Hepatocyte (in vitro differentiated cells): ENCODE data around the gene FALEC.

Experiments used
- EZH2phosphoT487 ChIP-seq: fragments of 200-600 bp; sonication (generic); IDR thresholded peaks from one replicate; pipeline ENCODE4 v1.6.1; 2018; ENCODE audit warnings: antibody characterized with exemption, mild to moderate bottlenecking, low read depth, moderate library complexity; ENCODE audit not compliant: unreplicated experiment, severe bottlenecking
- TF ChIP-seq, protein P1 (sequence below): fragments of 200-600 bp; sonication (generic); IDR thresholded peaks from 2 replicates; pipeline ENCODE4 v1.5.1; 2016; ENCODE audit warnings: antibody characterized with exemption, mild to moderate bottlenecking; ENCODE audit not compliant: poor library complexity

DNA sequence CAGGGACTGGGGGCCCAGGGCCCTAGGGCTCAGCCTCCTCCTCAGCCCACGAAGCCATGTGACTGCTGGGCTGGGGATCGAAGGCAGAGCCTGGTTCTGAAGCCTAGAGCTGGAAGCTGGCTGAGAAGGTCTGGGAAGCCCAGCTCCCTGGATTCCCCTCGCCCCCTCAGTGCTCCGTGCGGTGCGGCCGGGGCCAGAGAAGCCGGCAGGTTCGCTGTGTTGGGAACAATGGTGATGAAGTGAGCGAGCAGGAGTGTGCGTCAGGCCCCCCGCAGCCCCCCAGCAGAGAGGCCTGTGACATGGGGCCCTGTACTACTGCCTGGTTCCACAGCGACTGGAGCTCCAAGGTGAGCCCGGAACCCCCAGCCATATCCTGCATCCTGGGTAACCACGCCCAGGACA lies 42.8 kb downstream of the FALEC start:
- TF ChIP-seq, protein P1, sequence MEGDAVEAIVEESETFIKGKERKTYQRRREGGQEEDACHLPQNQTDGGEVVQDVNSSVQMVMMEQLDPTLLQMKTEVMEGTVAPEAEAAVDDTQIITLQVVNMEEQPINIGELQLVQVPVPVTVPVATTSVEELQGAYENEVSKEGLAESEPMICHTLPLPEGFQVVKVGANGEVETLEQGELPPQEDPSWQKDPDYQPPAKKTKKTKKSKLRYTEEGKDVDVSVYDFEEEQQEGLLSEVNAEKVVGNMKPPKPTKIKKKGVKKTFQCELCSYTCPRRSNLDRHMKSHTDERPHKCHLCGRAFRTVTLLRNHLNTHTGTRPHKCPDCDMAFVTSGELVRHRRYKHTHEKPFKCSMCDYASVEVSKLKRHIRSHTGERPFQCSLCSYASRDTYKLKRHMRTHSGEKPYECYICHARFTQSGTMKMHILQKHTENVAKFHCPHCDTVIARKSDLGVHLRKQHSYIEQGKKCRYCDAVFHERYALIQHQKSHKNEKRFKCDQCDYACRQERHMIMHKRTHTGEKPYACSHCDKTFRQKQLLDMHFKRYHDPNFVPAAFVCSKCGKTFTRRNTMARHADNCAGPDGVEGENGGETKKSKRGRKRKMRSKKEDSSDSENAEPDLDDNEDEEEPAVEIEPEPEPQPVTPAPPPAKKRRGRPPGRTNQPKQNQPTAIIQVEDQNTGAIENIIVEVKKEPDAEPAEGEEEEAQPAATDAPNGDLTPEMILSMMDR: no peak
- TF ChIP-seq EZH2phosphoT487: no peak
